Measurements from ENCODE around the gene HOXA13.

DNA sequence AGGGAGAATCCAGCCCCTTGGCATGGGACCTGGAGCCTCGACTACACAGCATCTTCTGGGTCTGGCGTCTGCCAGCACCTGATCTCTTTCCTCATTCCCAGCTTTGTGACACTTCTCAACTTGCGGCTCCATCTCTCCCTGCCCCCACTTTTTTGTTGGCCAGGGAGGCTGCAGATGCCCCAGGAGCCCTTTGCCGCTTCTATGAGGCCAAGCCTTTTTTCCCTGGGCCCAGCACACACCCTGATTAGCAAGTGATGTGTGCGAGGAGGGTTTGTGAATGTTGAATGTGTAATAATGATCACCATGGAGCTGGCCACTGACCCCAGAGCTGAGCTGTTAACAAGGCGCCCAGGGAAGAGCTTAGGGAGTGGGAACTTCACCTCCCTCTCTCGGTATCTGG is 47.1 kb upstream of the HOXA13 start:
- TF ChIP-seq, protein P1, sequence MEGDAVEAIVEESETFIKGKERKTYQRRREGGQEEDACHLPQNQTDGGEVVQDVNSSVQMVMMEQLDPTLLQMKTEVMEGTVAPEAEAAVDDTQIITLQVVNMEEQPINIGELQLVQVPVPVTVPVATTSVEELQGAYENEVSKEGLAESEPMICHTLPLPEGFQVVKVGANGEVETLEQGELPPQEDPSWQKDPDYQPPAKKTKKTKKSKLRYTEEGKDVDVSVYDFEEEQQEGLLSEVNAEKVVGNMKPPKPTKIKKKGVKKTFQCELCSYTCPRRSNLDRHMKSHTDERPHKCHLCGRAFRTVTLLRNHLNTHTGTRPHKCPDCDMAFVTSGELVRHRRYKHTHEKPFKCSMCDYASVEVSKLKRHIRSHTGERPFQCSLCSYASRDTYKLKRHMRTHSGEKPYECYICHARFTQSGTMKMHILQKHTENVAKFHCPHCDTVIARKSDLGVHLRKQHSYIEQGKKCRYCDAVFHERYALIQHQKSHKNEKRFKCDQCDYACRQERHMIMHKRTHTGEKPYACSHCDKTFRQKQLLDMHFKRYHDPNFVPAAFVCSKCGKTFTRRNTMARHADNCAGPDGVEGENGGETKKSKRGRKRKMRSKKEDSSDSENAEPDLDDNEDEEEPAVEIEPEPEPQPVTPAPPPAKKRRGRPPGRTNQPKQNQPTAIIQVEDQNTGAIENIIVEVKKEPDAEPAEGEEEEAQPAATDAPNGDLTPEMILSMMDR (conservative IDR thresholded peaks at IDR 0.05; ENCODE audit: low read length), result no peak
- no peak for TF ChIP-seq EZH2phosphoT487 (IDR thresholded peaks at IDR 0.05; ENCODE audit: borderline replicate concordance, low read depth, low read length)

Data from OCI-LY7 (cell line).